Thyroid gland (tissue), 4 donors: ENCODE results near the gene NCKAP1. TPM values are rescaled to one million over a fixed set of nuclear protein-coding genes. Genes with fewer than 3 reads are reported as not detected.

Experiments used
- DNase-seq, 2 donors: peaks; one replicate each; pipeline ENCODE4 v3.0.0-alpha.2; 2019
- H3K27ac ChIP-seq, 3 donors: fragments of 200-600 bp; sonication (generic); 1 replicate in 2 of 3; 2 replicates in 1 of 3; pipeline ENCODE4 v1.5.1; 2016 to 2019; ENCODE audit warnings: mild to moderate bottlenecking in 1 of 3, moderate library complexity in 1 of 3
- H3K27me3 ChIP-seq: fragments of 200-600 bp; sonication (generic); one replicate; pipeline ENCODE4 v1.5.1; 2019
- H3K36me3 ChIP-seq, 2 donors: fragments of 200-600 bp; sonication (generic); one replicate each; pipeline ENCODE4 v1.5.1; 2016 to 2019
- H3K4me1 ChIP-seq, 2 donors: fragments of 200-600 bp; sonication (generic); one replicate each; pipeline ENCODE4 v1.5.1; 2017 to 2019
- H3K4me3 ChIP-seq, 3 donors: fragments of 200-600 bp; sonication (generic); replicated peaks in 1 of 3; 1 replicate in 2 of 3; 2 replicates in 1 of 3; pipeline ENCODE4 v1.5.1; 2016; ENCODE audit warnings: mild to moderate bottlenecking in 1 of 3
- H3K9me3 ChIP-seq: fragments of 200-600 bp; sonication (generic); one replicate; pipeline ENCODE4 v1.5.1; 2017
- CTCF ChIP-seq, 6 experiments: fragments of 200-600 bp in 3 of 6; fragments of 450-650 bp in 3 of 6; sonication (generic) in 3 of 6; IDR thresholded peaks; one replicate each; pipeline ENCODE4 v1.5.1; 2016 to 2019; ENCODE audit warnings: antibody characterized with exemption in 6 of 6, mild to moderate bottlenecking in 2 of 6, inconsistent platforms in 1 of 6, moderate library complexity in 1 of 6
- POLR2A ChIP-seq, 2 donors: fragments of 450-650 bp; IDR thresholded peaks; one replicate each; pipeline ENCODE4 v1.6.1; 2017; ENCODE audit warnings: antibody characterized with exemption in 2 of 2, mild to moderate bottlenecking in 2 of 2, moderate library complexity in 1 of 2
- WGBS, 2 donors: methylation state at CpG; one replicate each; pipeline ENCODE4 v1.1.5; 2017; 5-methylcytosine and 5-hydroxymethylcytosine counted together
- intact Hi-C: fragments of 100-400 bp; cut with DNase I; formaldehyde crosslinking; loops from one replicate; pipeline ENCODE4 v1.15.1; 2023
- total RNA-seq, 4 donors: library from RNA; depleted of rRNA; stranded (reverse); fragments of >200 nt; gene quantifications; one replicate each; pipeline ENCODE4 v1.2.3, GENCODE V29; 2016

The NCKAP1 gene
- total RNA-seq, 4 donors from 2014 or later: 139 to 214 (median 172) TPM

- Histone ChIP-seq H3K27me3 (no peaks in the 10 kb centered on the region), H3K4me3 (no peak overlapping the region), H3K27ac (no peak overlapping the region), H3K36me3 (no peaks in the 10 kb centered on the region), H3K9me3 (no peaks in the 10 kb centered on the region), H3K4me1 (peaks cover 9 to 10% of the 10 kb centered on the region in 2 donors)
- TF ChIP-seq CTCF (IDR thresholded peaks at IDR 0.05) (no peak), POLR2A (IDR thresholded peaks at IDR 0.05) (no peak)
- intact Hi-C loops: no loop called here
- WGBS, 2 donors: 86 to 91% methylated on average over 2 of the region's 2 CpGs
- no peak for DNase-seq
Measured at GRCh38 chr2:183040604-183041003, 2.3 kb upstream of the NCKAP1 start.

- intact Hi-C loops: no loop called here
- 0 to 1% methylated on average over 12 to 28 of the region's 91 CpGs for WGBS, 2 donors
- TF ChIP-seq POLR2A (IDR thresholded peaks at IDR 0.05): no peak
- TF ChIP-seq CTCF (IDR thresholded peaks at IDR 0.05): no peak
- no peaks in the 10 kb centered on the region for H3K9me3 ChIP-seq
- H3K36me3 ChIP-seq: no peaks in the 10 kb centered on the region
- DNase-seq: peak in 1 of 2 donors; percentile 49
- no peaks in the 10 kb centered on the region for H3K27me3 ChIP-seq
- H3K4me1 ChIP-seq: peaks cover 20 to 34% of the 10 kb centered on the region in 2 donors
- H3K4me3 ChIP-seq: peak overlapping the region; percentile 78 to 92 (median 79)
- peak overlapping the region; percentile 99 to 100 (median 99) for H3K27ac ChIP-seq
Measured at GRCh38 chr2:183037553-183038340, 510 bp downstream of the NCKAP1 start.

- H3K27me3 ChIP-seq: no peaks in the 10 kb centered on the region
- WGBS, 2 donors: 3 to 11% methylated on average over 4 of the region's 4 CpGs
- H3K36me3 ChIP-seq: no peaks in the 10 kb centered on the region
- H3K27ac ChIP-seq: peak overlapping the region; percentile 99 to 100 (median 99)
- intact Hi-C loops: no loop called here
- H3K9me3 ChIP-seq: no peaks in the 10 kb centered on the region
- H3K4me3 ChIP-seq: peak overlapping the region; percentile 78 to 92 (median 79)
- H3K4me1 ChIP-seq: peaks cover 20 to 35% of the 10 kb centered on the region in 2 donors
- no peak for DNase-seq
- TF ChIP-seq POLR2A (IDR thresholded peaks at IDR 0.05): peak in 1 of 2 donors; percentile 36
- TF ChIP-seq CTCF (IDR thresholded peaks at IDR 0.05): no peak
Measured at GRCh38 chr2:183037074-183037552, 1.1 kb downstream of the NCKAP1 start.

GRCh38 chr2:183035954-183036669 is 2.1 kb downstream of the NCKAP1 start:
- Histone ChIP-seq H3K27me3 (no peaks in the 10 kb centered on the region), H3K36me3 (no peaks in the 10 kb centered on the region), H3K4me1 (peaks cover 29 to 45% of the 10 kb centered on the region in 2 donors), H3K4me3 (peak overlapping the region in 1 of 3 donors; percentile 92), H3K9me3 (no peaks in the 10 kb centered on the region), H3K27ac (peak overlapping the region in 2 of 3 donors; percentile 99 to 100)
- no peak for DNase-seq
- TF ChIP-seq POLR2A (IDR thresholded peaks at IDR 0.05) (no peak), CTCF (IDR thresholded peaks at IDR 0.05) (no peak)
- intact Hi-C loops: no loop called here
- WGBS, 2 donors: 40 to 43% methylated on average over 2 of the region's 2 CpGs
